ELF-1 (cell line): Measurements from ENCODE around the gene MTHFR.

Experiments used
- DNase-seq: peaks from one replicate; pipeline ENCODE4 v3.0.0-alpha.2; 2016; ENCODE audit warnings: low read depth, low spot score

Gene MTHFR

DNA sequence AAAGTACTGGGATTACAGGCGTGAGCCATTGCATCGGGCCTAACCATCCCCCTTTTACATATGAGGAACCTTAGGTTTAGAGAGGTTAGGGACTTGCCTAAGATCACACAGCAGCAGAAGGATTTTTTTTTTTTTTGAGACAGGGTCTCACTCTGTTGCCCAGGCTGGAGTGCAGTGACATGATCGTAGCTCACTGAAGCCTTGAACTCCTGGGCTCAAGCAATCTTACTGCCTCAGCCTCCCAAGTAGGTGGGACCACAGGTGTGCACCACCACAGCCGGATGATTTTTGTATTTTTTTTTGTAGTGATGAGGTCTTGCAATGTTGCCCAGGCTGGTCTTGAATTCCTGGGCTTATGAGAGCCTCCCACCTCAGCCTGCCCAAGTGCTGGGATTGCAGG is 46.0 kb downstream of the MTHFR start:
- DNase-seq = no peak

DNA sequence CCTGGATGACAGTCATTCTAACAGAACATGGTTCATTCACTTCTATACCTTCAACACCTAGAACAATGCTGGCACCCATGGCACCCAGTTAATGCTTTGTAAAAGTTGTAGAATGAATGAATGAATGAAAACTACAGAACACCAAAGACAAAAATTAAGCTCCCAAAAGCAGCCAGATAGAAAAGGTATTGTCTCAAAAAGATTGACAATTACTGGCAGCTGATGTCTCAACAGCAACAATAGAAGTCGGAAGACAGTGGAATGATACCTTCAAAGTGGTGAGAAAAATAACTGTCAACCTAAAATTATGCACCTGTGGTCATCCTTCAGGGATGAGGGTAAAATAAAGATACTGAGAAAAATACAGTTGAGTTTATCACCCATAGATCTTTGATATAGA is 48.7 kb downstream of the MTHFR start:
- DNase-seq = no peak

DNA sequence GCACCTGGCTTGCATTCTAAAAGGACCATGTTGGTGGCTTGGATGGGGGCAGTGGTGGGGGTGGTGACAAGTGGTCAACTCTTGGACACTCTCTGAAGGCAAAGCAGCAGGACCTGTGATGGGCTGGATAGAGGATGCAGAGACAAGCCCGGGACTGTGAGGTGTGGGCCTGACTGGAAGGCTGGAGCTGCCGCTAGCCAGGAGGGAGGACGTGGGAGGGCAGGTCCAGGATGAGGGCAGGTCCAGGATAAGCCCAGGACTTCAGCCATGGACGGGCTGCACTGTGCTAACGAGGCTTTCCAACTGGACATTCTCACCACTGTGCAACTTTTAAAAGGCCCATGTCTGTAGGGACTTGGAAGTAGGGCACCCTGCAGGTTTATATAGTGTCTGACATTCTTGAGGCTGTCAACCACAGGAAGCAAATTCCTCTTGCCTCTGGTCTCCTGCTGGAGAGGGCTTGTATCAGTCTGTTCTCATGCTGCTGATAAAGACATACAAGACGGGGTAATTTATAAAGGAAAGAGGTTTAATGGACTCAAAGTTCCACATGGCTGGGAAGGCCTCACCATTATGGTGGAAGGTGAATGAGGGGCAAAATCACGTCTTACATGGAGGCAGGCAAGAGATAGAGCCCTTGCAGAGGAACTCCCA is 52.1 kb downstream of the MTHFR start:
- DNase-seq = peak; percentile 41

DNA sequence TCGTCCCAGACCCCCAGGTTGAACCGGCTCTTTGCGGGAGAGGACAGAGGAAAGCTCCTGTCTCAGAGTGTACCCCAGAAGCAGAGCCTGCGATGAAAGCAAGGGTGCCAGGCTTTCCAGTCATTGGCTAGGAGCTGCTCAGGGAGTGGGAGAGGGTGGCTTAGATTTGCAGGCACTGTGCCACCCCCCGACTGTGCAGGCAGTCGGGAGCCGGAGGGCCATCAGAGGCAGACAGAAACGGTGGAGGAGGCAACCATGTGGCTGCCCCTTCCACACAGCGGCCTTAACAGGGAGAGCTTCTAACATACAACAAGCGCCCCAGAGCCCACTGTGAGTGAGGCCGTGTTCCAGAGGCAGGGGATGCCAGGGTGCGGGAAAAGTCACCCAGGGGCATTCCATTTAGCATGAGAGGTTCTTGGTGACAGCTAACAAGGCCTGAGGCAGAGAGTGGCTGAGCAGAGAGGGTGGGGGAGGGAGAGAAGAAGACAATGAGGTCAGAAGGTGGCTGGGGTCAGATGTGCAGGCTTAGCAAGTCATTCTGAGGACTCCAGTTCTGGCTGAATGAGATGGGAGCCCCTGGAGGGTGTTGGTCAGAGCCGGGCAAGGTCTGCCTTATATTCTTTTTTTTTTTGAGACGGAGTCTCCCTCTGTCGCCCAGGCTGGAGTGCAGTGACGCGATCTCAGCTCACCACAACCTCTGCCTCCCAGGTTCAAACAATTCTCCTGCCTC is 53.2 kb downstream of the MTHFR start:
- DNase-seq = peak; percentile 86

DNA sequence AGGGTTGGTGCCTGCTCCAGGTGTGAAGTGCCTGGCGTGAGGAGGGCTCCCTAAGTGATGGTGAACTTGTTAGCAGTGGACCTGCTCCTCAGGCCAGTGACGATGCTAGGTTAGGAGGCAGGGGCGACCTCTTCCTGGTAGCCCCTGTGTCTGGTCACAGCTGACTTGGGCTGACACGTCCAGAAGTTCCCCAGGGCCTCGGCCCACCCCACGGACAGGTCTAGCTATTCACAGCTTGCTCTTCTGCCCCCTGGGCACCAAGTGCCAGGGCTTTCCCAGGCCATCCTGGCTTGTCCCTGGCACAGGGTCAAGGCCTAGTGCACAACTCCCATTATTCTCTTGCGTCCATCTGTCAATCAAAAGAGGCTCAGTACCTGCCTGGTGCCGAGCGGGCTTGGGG is 54.7 kb downstream of the MTHFR start:
- DNase-seq = no peak

DNA sequence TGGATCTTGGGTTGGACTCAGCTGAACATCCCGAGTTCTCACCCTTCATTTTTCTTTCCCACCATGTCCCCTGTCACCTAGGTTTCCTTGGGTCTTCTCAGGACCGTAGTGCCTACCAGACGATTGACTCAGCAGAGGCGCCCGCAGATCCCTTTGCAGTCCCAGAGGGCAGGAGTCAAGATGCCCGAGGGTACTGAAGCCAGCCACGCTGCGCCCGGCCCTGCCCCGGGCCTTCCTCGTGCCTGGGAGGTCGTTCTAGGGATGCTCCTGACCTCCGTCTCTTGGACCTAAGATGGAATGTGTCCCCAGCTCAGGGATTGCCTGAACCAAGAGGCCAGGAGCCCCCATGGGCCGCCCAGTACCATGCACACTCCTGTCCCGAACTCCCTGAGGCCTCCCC is 55.8 kb downstream of the MTHFR start:
- no peak for DNase-seq

DNA sequence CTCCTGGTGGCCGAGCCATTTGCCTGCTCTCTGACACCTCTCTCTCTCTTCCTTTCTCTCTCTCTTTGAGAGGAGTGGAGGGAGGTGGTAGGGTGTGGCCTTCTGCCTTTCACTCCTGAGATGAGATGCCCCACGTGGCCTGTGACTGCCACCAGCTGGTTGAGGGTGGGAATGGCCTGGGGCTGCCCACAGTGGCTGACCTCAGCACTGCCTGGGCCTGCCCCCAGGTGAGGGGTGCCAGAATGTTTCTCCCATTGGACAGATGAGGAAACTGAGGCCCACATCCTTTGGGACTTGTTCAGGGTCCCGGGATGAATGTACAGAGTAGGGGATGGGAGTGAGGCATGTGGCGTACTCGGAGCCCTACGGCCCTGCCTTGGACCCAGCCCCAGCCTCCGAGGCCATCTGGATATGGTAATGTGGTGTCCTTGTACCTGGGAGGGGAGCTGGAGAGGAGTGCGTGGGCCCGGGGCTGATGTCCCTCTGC is 56.5 kb downstream of the MTHFR start:
- DNase-seq = peak; percentile 80

DNA sequence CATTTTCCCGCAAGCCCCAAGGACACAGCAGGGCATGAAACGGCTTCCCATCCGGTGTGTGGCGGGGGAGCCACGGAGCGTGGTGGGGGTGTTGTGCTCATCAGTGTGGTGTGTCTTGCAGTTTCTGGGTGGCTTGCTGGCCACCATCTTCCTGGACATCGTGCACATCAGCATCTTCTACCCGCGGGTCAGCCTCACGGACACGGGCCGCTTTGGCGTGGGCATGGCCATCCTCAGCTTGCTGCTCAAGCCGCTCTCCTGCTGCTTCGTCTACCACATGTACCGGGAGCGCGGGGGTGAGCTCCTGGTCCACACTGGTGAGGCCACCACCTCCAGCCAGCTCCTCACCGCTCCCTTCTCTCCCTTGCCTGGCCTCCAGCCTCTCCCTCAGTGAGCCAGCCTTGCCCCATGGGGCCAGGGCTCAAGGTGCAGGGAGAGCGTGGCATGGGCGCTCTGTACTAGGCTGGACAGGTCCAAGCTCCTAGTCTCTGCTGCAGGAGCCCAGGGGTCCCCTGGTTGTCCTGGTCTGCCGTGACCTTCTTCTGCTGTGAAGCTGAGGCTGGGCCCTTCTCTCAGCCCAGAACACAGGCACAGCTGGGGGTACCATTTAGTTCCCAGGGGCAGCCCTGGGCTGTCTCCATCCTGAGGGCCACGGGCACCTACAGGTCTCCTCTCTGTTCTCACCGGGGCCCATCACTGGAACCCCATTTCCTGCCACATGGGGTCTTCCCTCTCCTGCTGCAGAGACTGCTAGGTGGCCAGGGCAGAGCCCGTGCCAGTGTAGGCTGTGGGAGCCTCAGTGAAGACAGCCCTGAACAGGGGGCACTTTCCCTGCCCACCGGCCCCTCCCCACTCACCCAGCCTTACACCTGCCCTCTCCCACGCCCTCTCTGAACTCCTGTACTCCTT is 57.2 kb downstream of the MTHFR start:
- DNase-seq = no peak

DNA sequence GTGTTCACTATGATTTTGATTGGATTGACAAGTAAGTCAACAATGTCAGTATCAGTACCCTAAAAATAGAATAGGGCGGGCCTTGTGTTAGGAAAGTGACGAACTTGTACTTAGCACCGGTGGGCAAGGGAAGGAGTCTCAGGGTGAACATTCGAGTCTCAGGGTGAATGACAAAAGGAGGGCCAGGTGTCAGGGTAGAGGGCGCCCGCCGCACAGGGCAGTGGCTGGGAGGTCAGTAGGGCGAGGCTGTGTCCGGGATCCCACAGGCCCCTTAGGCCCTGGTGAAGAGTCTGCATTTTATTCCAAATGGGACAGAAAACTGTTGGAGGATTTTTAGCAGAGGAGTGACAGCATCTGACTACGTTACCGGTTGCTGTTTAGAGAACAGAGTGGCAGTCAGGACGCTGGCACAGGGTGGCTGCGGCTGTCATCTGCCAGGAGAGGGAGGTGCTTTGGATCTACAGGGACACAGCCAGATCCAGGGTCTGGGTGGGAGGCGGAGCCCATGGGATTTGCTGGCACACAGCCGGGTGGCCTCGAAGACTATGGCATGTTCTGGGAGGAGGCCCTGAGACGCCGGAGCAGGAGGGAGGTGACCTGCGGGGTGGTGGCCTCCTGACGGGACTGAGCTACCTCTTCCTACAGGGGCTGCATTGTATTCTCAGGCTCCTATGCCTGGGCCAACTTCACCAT is 58.8 kb downstream of the MTHFR start:
- no peak for DNase-seq

DNA sequence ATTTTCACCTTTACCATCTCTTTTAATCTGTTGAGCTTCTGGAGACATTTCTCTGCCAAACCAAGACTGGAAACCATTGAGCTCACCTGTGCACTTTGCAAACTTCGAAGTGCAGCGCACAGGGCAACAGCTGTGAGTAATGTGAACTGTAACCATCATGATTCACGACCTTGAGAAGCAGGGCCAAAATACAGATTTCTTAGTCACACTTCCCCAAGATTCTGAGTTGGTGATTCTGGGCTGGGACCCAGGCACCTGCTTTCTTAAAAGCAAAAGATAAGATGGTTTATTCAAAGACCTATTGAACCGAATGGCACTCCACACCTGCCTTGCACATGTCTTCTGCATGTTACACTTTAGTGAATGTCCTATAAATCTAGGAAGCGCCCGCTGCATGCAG is 59.7 kb downstream of the MTHFR start:
- no peak for DNase-seq

DNA sequence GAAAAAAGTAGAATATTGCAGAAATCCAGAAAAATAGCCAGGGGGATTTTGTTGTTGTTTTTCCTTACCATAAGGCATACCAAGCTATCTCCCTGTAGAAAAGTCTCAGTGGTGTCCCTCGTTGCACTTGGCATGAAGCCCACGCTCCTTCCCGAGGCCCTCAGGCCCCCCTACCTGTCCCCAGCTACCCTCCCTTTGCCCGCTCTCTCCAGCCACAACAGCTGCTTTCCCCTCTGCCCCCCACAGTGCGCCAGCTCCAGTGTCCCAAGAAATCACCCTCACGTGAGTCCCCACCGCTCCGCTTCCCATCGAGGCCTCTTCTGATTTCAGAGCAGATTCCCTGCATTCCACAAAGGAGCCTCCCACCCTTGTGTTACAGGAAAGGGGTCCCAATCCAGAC is 61.5 kb downstream of the MTHFR start:
- DNase-seq = no peak

DNA sequence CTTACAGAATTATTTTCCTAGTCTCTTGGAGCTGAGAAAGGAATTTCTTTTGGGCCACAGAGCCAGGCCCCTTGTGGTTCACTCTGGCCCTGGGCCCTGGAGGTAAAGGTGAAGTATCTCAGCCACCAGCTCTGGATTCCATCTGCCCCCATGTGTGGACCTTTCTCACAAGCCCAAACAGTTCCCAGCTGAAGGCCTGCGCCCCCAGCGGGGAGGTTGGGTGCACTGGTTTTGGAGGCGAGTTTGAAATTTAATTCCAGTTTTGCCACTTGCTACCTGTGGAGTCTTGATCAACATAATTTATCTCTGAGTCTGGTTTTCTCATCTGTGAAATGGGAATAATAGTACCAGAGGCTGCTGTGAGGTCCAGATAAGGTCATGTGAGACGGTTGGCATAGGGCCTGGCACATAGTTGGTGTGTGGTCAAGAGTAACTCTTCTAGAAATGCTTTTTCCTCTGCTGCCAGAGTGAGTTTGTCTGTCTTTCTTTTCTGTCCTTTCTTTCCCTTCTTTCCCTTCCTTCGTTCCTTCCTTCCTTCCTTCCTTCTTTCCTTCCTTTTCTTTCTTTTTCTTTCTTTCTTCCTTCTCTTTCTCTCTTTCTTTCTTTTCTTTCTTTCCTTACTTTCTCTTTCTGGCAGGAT is 63.7 kb downstream of the MTHFR start:
- no peak for DNase-seq

DNA sequence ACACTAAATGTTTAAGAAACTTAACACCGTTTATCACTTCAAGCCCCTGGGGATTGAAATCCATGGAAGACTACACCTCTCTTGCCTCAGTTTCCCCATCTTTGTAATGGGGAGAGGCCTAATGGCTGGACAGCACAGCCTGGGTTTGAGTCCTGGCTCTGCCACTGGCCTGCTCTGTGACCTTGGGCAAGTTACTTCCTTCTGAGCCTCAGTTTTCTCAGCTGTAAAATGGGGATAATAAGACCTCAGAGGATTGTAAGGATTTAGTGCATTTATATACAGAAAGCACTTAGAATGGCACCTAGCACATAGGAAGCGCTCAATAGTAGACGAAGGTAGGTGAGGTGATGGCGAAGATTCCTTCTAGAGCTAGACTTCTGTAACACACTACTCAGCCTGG is 64.3 kb downstream of the MTHFR start:
- DNase-seq = no peak

DNA sequence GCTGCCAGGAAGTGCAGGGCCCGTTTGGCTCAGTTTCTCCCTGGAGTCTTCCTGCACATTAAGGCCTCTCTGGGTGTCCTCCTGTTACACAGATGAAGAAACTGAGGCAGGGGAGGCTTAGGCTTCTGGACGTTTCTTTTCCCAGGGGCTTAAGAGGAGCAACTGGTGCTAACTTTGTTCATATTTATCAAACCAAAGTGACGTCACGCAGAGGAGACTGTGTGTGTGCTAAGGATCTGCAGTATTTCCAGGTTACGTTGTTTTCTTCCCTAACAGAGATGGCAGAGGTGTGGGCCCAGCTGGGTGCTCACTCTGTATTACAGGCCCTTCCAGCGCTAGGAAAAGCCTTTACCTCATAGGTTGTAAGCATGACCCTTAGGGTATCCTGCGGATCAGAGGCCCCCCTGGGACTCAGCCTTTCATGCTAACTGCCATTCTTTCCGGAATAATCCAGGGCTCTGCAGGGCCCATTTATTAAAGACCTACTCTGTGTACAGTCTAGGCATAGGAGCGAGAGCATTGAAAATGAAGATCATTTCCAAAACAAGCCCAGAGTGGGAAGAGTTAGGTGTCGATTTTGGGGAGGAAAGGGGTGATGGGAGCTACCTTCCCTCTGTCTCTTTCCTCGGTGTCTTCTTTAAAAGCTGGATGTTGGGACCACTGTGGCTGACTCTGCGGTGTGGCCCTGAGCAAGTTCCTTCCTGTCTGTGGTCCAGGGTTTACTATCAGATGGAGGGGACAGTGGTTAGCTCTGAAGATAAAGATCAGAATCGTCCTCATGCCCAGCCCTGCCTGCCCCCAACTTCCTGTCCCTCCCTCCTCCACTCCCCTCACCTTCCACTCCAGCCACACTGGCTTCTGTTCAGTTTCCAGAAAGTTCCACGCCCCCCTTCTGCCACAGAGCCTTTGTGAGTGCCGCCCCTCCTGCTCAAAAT is 65.2 kb downstream of the MTHFR start:
- no peak for DNase-seq

DNA sequence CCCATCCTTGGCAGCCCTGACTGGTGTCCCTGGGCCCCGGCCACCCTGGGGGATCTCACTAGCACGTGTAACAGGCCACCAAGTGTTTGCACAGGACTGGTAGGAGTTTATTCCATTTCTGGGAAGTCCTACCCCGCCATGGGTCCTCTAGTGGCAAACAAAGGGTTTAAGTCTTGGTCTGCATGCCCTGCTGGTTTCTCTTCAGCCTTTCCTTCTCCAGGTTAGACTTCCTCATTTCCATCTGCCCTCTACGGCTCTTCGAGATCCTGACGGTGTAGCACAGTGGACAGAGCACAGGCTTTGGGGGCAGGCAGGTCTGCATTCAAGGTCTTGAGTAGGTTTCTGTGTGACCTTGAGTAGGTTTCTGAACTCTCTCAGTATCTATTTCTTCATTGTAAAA is 67.0 kb downstream of the MTHFR start:
- no peak for DNase-seq

DNA sequence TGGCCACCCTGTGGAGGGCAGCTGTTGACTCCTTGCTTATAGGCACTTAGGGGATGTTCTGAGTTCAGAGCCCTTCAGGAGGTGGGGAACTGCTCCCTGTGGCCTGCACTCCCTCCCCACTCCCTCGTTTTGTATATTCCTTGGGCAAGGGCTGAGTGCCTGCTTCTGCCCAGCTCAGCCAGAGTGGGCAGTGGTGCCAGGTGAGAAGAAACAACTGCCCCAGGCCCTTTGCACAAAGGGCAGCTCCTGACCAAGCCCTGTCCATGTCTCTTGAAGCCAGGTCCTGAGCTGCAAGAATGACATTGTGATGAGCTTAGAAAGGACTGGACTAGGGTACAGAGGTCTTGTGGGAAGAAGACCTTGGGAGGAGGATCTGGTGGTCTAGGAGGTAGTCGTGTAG is 67.7 kb downstream of the MTHFR start:
- no peak for DNase-seq

DNA sequence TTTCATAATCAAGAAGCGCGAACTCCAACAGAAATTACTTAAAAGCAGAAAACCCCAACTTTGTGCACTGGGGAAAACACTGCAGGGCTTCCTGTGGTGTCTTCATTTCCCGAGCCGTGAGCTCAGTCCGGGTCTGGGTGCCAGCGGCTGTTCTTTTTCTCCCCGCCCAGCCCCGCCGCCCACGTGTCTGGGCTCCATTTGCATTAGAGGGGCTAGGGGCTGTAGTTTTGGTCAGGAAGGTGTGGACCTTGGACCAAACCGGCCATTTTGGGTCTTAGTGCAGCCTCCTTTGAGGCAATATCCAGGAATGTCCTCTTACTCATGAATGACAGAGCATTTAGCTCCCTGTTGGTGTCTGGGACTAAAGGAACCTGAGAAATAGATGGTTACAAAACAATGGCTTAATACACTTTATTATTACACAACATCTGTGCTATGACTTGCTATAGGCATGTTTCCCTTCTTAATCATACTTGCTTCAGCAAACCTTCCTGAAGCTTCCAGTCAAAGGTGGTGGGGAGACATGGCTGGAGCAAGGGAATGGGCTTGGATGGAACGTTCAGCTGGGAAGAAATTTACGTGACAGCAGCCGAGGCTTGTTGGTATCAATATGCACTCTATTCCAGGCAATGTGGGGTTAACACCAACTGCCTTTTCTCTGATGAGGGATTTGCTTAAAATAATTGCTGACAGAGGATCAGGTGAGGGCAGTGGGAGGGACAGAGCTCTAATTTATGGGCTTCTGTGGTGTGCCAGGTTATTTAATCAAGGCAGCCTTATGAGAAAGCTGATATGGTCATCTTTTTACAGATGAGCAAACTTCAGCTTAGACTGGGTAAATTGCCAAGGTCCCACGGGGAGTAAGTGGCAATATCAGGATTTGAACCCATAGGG is 68.8 kb downstream of the MTHFR start:
- DNase-seq = peak; percentile 81

DNA sequence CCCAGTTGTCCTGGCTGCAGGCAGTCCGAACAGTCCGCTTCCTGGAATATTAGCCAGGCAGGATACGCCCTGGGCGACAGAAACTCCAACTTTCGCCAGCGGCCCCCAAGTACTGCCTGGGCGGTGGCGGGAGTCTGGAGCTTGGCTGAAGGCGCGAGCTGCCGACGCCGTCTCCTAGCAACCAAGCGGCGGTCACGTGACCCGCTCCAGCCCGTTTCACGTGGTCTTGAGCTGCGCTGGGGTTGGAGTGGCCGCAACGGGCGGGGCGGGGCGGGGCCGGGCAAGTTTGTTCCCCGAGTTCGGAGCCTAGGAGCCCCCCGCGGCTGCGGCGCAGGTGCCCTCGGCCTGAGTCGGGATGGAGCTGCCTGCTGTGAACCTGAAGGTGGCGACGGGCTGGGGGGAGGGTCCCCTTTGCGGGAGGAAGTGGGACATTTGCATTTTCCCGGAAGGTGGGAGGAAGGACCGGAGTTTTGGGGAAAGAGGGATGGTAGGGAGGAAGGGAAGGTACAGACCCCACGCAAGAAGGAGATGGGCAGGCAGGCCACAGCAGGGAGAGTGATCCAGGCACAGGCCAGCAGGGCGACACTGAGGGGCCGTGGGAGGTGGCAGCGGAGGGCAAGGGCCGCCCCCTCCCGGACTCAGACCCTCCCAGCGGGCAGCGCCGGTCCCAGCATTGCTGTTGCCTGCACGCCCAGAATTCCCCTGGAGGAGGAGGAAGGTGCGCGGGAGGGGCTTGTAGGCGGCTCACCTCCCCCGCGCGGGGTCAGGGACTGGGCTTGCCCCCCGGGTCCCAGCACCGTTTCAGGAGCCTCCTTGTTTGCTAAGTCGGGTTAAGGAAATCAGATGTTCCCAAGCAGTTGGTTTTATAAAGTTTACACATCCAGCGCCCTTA is 69.7 kb downstream of the MTHFR start, which contains the start of gene AGTRAP:
Gene AGTRAP, plus strand, starts transcription at position 283 of the 892 bp plus-strand sequence. Its CDS starts 73 bp downstream, at position 356.
- DNase-seq = peak; percentile 96
